Measurements from ENCODE around the gene AVEN. TPM values are rescaled to one million over a fixed set of nuclear protein-coding genes. Genes with fewer than 3 reads are reported as not detected.
"Not testable (repeated sequence)": the region's sequence is repeated elsewhere in the genome, so short reads cannot be mapped to it uniquely, and the experiment has no call there.

AVEN gene
- total and polyA plus RNA-seq, 2 donors from 2014 or later: 6.4 to 7.1 TPM

- intact Hi-C loops (cut with DNase I): no loop called here
- FAIRE-seq (no peak), DNase-seq (no peak)
- Histone ChIP-seq H3K9ac (ENCODE audit: low read length in 3 of 3) (no peak overlapping the region), H3K27ac (ENCODE audit: low read depth in 2 of 2, low read length in 2 of 2) (no peak overlapping the region), H3K9me3 (ENCODE audit: control insufficient read depth in 2 of 3, insufficient read depth in 1 of 3, low read length in 3 of 3) (peaks cover 0 to 4% (median 0%) of the 10 kb centered on the region in 3 donors), H3K4me3 (ENCODE audit: low read length in 3 of 3) (no peak overlapping the region), H3K27me3 (ENCODE audit: control insufficient read depth, insufficient read depth, low read length) (no peaks in the 10 kb centered on the region), H3K36me3 (ENCODE audit: control insufficient read depth in 2 of 3, insufficient read depth in 3 of 3, low read length in 3 of 3) (no peaks in the 10 kb centered on the region), H3K4me1 (ENCODE audit: control insufficient read depth in 2 of 3, insufficient read depth in 2 of 3, low read depth in 1 of 3, low read length in 3 of 3) (peaks cover 0 to 3% (median 3%) of the 10 kb centered on the region in 3 donors)
- no peak for TF ChIP-seq CTCF (IDR thresholded peaks at IDR 0.05; ENCODE audit: borderline replicate concordance, extremely low read depth, insufficient read depth)
Measured at GRCh38 chr15:34054081-34054707, 15.2 kb upstream of the AVEN start.

GRCh38 chr15:34050385-34050784 is 11.4 kb upstream of the AVEN start:
- H3K27me3 ChIP-seq (ENCODE audit: control insufficient read depth, insufficient read depth, low read length); H3K36me3 ChIP-seq (ENCODE audit: control insufficient read depth in 2 of 3, insufficient read depth in 3 of 3, low read length in 3 of 3); H3K9ac ChIP-seq (ENCODE audit: low read length in 3 of 3); H3K4me3 ChIP-seq (ENCODE audit: low read length in 3 of 3); DNase-seq; H3K4me1 ChIP-seq (ENCODE audit: control insufficient read depth in 2 of 3, insufficient read depth in 2 of 3, low read depth in 1 of 3, low read length in 3 of 3); FAIRE-seq; intact Hi-C loops (cut with DNase I); H3K9me3 ChIP-seq (ENCODE audit: control insufficient read depth in 2 of 3, insufficient read depth in 1 of 3, low read length in 3 of 3); H3K27ac ChIP-seq (ENCODE audit: low read depth in 2 of 2, low read length in 2 of 2): not testable (repeated sequence)

- Histone ChIP-seq H3K9me3 (ENCODE audit: control insufficient read depth in 2 of 3, insufficient read depth in 1 of 3, low read length in 3 of 3) (peaks cover 0 to 4% (median 0%) of the 10 kb centered on the region in 3 donors), H3K4me3 (ENCODE audit: low read length in 3 of 3) (no peak overlapping the region), H3K27me3 (ENCODE audit: control insufficient read depth, insufficient read depth, low read length) (no peaks in the 10 kb centered on the region), H3K27ac (ENCODE audit: low read depth in 2 of 2, low read length in 2 of 2) (no peak overlapping the region), H3K4me1 (ENCODE audit: control insufficient read depth in 2 of 3, insufficient read depth in 2 of 3, low read depth in 1 of 3, low read length in 3 of 3) (no peaks in the 10 kb centered on the region), H3K36me3 (ENCODE audit: control insufficient read depth in 2 of 3, insufficient read depth in 3 of 3, low read length in 3 of 3) (no peaks in the 10 kb centered on the region), H3K9ac (ENCODE audit: low read length in 3 of 3) (no peak overlapping the region)
- no peak for FAIRE-seq
- TF ChIP-seq CTCF (IDR thresholded peaks at IDR 0.05; ENCODE audit: borderline replicate concordance, extremely low read depth, insufficient read depth): no peak
- no peak for DNase-seq
- intact Hi-C loops (cut with DNase I): no loop called here
Measured at GRCh38 chr15:34049112-34049511, 10.1 kb upstream of the AVEN start.

GRCh38 chr15:34047893-34048775 is 9.1 kb upstream of the AVEN start:
- no peak overlapping the region for H3K9ac ChIP-seq (ENCODE audit: low read length in 3 of 3)
- no peak overlapping the region for H3K4me3 ChIP-seq (ENCODE audit: low read length in 3 of 3)
- H3K27ac ChIP-seq (ENCODE audit: low read depth in 2 of 2, low read length in 2 of 2): no peak overlapping the region
- H3K27me3 ChIP-seq (ENCODE audit: control insufficient read depth, insufficient read depth, low read length): no peaks in the 10 kb centered on the region
- FAIRE-seq (no peak), DNase-seq (no peak)
- no peak for TF ChIP-seq CTCF (IDR thresholded peaks at IDR 0.05; ENCODE audit: borderline replicate concordance, extremely low read depth, insufficient read depth)
- intact Hi-C loops (cut with DNase I): no loop called here
- H3K9me3 ChIP-seq (ENCODE audit: control insufficient read depth in 2 of 3, insufficient read depth in 1 of 3, low read length in 3 of 3): peaks cover 0 to 4% (median 0%) of the 10 kb centered on the region in 3 donors
- no peaks in the 10 kb centered on the region for H3K4me1 ChIP-seq (ENCODE audit: control insufficient read depth in 2 of 3, insufficient read depth in 2 of 3, low read depth in 1 of 3, low read length in 3 of 3)
- no peaks in the 10 kb centered on the region for H3K36me3 ChIP-seq (ENCODE audit: control insufficient read depth in 2 of 3, insufficient read depth in 3 of 3, low read length in 3 of 3)
